Measurements from ENCODE around the gene LENG1.
A peak's percentile ranks its signal among the peaks of the same experiment; 100 is the strongest.
"Not testable (repeated sequence)": the region's sequence is repeated elsewhere in the genome, so short reads cannot be mapped to it uniquely, and the experiment has no call there.

The LENG1 gene

GRCh38 chr19:54189735-54190502, 30.4 kb upstream of the LENG1 start:
- DNase-seq (ENCODE audit: low spot score): peak; percentile 100

- DNase-seq (ENCODE audit: low spot score): no peak
Observed at GRCh38 chr19:54189145-54189734, 29.7 kb upstream of the LENG1 start, which contains the start of gene MBOAT7. Gene MBOAT7, minus strand, starts transcription at chr19:54189580. Its CDS starts 1,072 bp downstream, at chr19:54188508.

GRCh38 chr19:54188215-54188871, 28.8 kb upstream of the LENG1 start:
- DNase-seq (ENCODE audit: low spot score): peak; percentile 50

GRCh38 chr19:54186934-54187381, 27.4 kb upstream of the LENG1 start:
- no peak for DNase-seq (ENCODE audit: low spot score)

GRCh38 chr19:54186351-54186750, 26.8 kb upstream of the LENG1 start:
- no peak for DNase-seq (ENCODE audit: low spot score)

- no peak for DNase-seq (ENCODE audit: low spot score)
Observed at GRCh38 chr19:54183431-54183830, 23.9 kb upstream of the LENG1 start.

GRCh38 chr19:54181894-54182293, 22.4 kb upstream of the LENG1 start:
- not testable (repeated sequence) for DNase-seq (ENCODE audit: low spot score)

- no peak for DNase-seq (ENCODE audit: low spot score)
Observed at GRCh38 chr19:54180691-54181091, 21.2 kb upstream of the LENG1 start.

GRCh38 chr19:54179921-54180461, 20.5 kb upstream of the LENG1 start:
- DNase-seq (ENCODE audit: low spot score): no peak

- DNase-seq (ENCODE audit: low spot score): no peak
Observed at GRCh38 chr19:54179262-54179852, 19.8 kb upstream of the LENG1 start.

- DNase-seq (ENCODE audit: low spot score): no peak
Observed at GRCh38 chr19:54178581-54179261, 19.2 kb upstream of the LENG1 start.

- DNase-seq (ENCODE audit: low spot score): no peak
Observed at GRCh38 chr19:54173951-54174834, 14.7 kb upstream of the LENG1 start.

GRCh38 chr19:54173359-54173699, 13.8 kb upstream of the LENG1 start:
- no peak for DNase-seq (ENCODE audit: low spot score)

GRCh38 chr19:54172471-54173358, 13.2 kb upstream of the LENG1 start, which contains the start of gene TMC4:
Gene TMC4, minus strand, starts transcription at chr19:54173160. Its CDS starts 43 bp downstream, at chr19:54173117.
- DNase-seq (ENCODE audit: low spot score): no peak

- DNase-seq (ENCODE audit: low spot score): not testable (repeated sequence)
Observed at GRCh38 chr19:54171736-54172431, 12.4 kb upstream of the LENG1 start.

GRCh38 chr19:54169149-54169740, 9.7 kb upstream of the LENG1 start:
- DNase-seq (ENCODE audit: low spot score): no peak

- DNase-seq (ENCODE audit: low spot score): peak; percentile 87
Observed at GRCh38 chr19:54168174-54168917, 8.8 kb upstream of the LENG1 start.

- DNase-seq (ENCODE audit: low spot score): no peak
Observed at GRCh38 chr19:54165222-54165621, 5.7 kb upstream of the LENG1 start.
